K562 (cell line): Measurements from ENCODE around the gene CEACAM20. TPM values are rescaled to one million over a fixed set of nuclear protein-coding genes. Genes with fewer than 3 reads are reported as not detected.

Experiments
- ATAC-seq: fragments of 200-7000 bp; cut with Tn5 transposase; 3 replicates; pipeline ENCODE4 v1.9.1; 2020; ENCODE audit warnings: moderate library complexity
- BruUV-seq: library from RNA; stranded (reverse); fragments of 400-500 nt; replicated peaks from 2 replicates; lab custom pipeline; 2021; lab: Mats Ljungman, UMichigan
- CTCF ChIA-PET: fragments of 300-600 bp; formaldehyde crosslinking; extraction: SDS; loops from one replicate; lab custom pipeline; 2021; ENCODE audit warnings: low intra/inter-chr PET ratio; lab: Yijun Ruan, JAX
- POLR2A ChIA-PET: fragments of 300-600, 350-650 bp; sonication (Branson Sonifier 250); formaldehyde crosslinking; extraction: SDS; loops from one replicate; lab custom pipeline; 2021; ENCODE audit warnings: antibody characterized with exemption, inconsistent platforms; lab: Yijun Ruan, JAX
- DNase-seq, 4 experiments: peaks; one replicate each; pipeline versions ENCODE4 v3.0.0 to v3.0.0-alpha.2; 2011 to 2018; ENCODE audit warnings: low spot score in 3 of 4, mixed read lengths in 3 of 4; ENCODE audit errors: extremely low read depth in 1 of 4
- FAIRE-seq: peaks from 2 replicates; lab custom pipeline; 2011; peaks lifted over from hg19 to GRCh38; lab: Jason Lieb, UNC
- H2AFZ ChIP-seq: 2 replicates; pipeline ENCODE4 v1.6.0; 2011; ENCODE audit warnings: low read depth, low read length, control low read depth, inconsistent platforms
- H3K27ac ChIP-seq: fragments of 200-600 bp; 3 replicates; pipeline ENCODE4 v1.8.0; 2011; ENCODE audit warnings: low read depth, mild to moderate bottlenecking, control low read depth, inconsistent platforms, low read length, moderate library complexity, mixed read lengths; ENCODE audit errors: extremely low read depth
- H3K27me3 ChIP-seq, 2 experiments: fragments of 300-600 bp in 1 of 2; 2 replicates in 1 of 2; 3 replicates in 1 of 2; pipeline versions ENCODE4 v1.6.0 to v1.8.0; 2011; ENCODE audit warnings: inconsistent platforms in 2 of 2, low read length in 2 of 2, mild to moderate bottlenecking in 1 of 2, mixed read lengths in 1 of 2, moderate library complexity in 1 of 2; ENCODE audit not compliant: control insufficient read depth in 2 of 2, insufficient read depth in 2 of 2
- H3K36me3 ChIP-seq: fragments of 300-600 bp; 3 replicates; pipeline ENCODE4 v1.8.0; 2011; ENCODE audit warnings: mild to moderate bottlenecking, low read length, inconsistent platforms; ENCODE audit not compliant: control insufficient read depth, insufficient read depth
- H3K4me1 ChIP-seq, 2 experiments: fragments of 200-600 bp in 1 of 2; replicated peaks in 1 of 2; 2 replicates in 1 of 2; 3 replicates in 1 of 2; pipeline versions ENCODE4 v1.5.1 to v1.8.0; 2011; ENCODE audit warnings: inconsistent platforms in 2 of 2, low read length in 2 of 2, mild to moderate bottlenecking in 1 of 2, mixed read lengths in 1 of 2, moderate library complexity in 1 of 2; ENCODE audit not compliant: control insufficient read depth in 2 of 2, insufficient read depth in 2 of 2
- H3K4me2 ChIP-seq: 2 replicates; pipeline ENCODE4 v1.6.1; 2011; ENCODE audit warnings: low read length, control low read depth, inconsistent platforms, mixed read lengths; ENCODE audit not compliant: insufficient read depth
- H3K4me3 ChIP-seq: fragments of 200-600 bp; sonication (generic), shearing (Covaris generic); 2 replicates; pipeline ENCODE4 v1.5.1; 2016; ENCODE audit warnings: control low read depth, inconsistent platforms
- H3K79me2 ChIP-seq: fragments of 200-600 bp; 3 replicates; pipeline ENCODE4 v1.8.0; 2011; ENCODE audit warnings: low read length, inconsistent platforms; ENCODE audit not compliant: control insufficient read depth, insufficient read depth
- H3K9ac ChIP-seq, 2 experiments: 2 replicates each; pipeline versions ENCODE4 v1.6.0 to v1.6.1; 2011; ENCODE audit warnings: low read depth in 2 of 2, low read length in 2 of 2, control low read depth in 1 of 2, inconsistent platforms in 1 of 2, mild to moderate bottlenecking in 1 of 2, mixed read lengths in 1 of 2; ENCODE audit not compliant: insufficient read depth in 1 of 2
- H3K9me1 ChIP-seq: one replicate; pipeline ENCODE4 v1.6.0; 2011; ENCODE audit warnings: inconsistent platforms, mild to moderate bottlenecking, low read length, moderate library complexity; ENCODE audit not compliant: control insufficient read depth, insufficient read depth
- H3K9me3 ChIP-seq: replicated peaks from 2 replicates; pipeline ENCODE4 v1.5.1; 2011; ENCODE audit warnings: low read depth, low read length, inconsistent platforms; ENCODE audit not compliant: control insufficient read depth, insufficient read depth
- H4K20me1 ChIP-seq: replicated peaks from 2 replicates; pipeline ENCODE4 v1.6.1; 2011; ENCODE audit warnings: low read length, inconsistent platforms, mixed read lengths; ENCODE audit not compliant: control insufficient read depth, insufficient read depth
- ATF3 ChIP-seq, 2 experiments: fragments of 450-650 bp in 1 of 2; sonication (generic) in 1 of 2; formaldehyde crosslinking in 1 of 2; IDR thresholded peaks in 1 of 2; conservative IDR thresholded peaks in 1 of 2; 2 replicates each; pipeline versions ENCODE4 v1.6.1 to v1.8.1; 2016 to 2023; ENCODE audit warnings: mild to moderate bottlenecking in 2 of 2, moderate library complexity in 2 of 2, inconsistent platforms in 1 of 2, missing genetic modification reagents in 1 of 2
- CTCF ChIP-seq, 3 experiments: IDR thresholded peaks in 2 of 3; conservative IDR thresholded peaks in 1 of 3; 2 replicates each; pipeline ENCODE4 v1.5.1; 2011 to 2012; ENCODE audit warnings: low read length in 3 of 3, mild to moderate bottlenecking in 3 of 3, control low read depth in 2 of 3, improper control_type of control experiment in 1 of 3, inconsistent platforms in 1 of 3, low read depth in 1 of 3, mixed read lengths in 1 of 3, moderate library complexity in 1 of 3; ENCODE audit not compliant: insufficient read depth in 2 of 3
- ZSCAN32 ChIP-seq: fragments of 450-650 bp; formaldehyde crosslinking; IDR thresholded peaks from 2 replicates; pipeline ENCODE4 v1.4.0; 2020; ENCODE audit warnings: mild to moderate bottlenecking, moderate library complexity
- WGBS: fragments of 100-300 bp; shearing (Covaris generic); methylation state at CpG from one replicate; pipeline ENCODE4 v1.1.6; 2016; ENCODE audit warnings: low coverage, mixed read lengths; ENCODE audit not compliant: insufficient coverage; ENCODE audit errors: missing lambda C conversion rate; 5-methylcytosine and 5-hydroxymethylcytosine counted together
- in situ Hi-C: fragments of 300-500 bp; cut with MboI; formaldehyde crosslinking; loops from 4 replicates; pipeline ENCODE4 v1.15.0; 2018; ENCODE audit warnings: inconsistent platforms, mixed read lengths
- intact Hi-C: fragments of 100-400 bp; cut with micrococcal nuclease; formaldehyde crosslinking; loops from 2 replicates; pipeline ENCODE4 v1.14.2; 2022
- polyA plus RNA-seq, 8 experiments: library from polyadenylated mRNA; depleted of rRNA in 4 of 8; stranded (reverse) in 5 of 8; unstranded in 3 of 8; fragments of >200 nt; fragmentation: Nextera tagmentation in 2 of 8; fragmentation: Illumina TruSeq in 1 of 8; extraction: Ambion mirVana in 2 of 8; extraction: Trizol in 1 of 8; gene quantifications; 2 replicates each; pipeline versions ENCODE4 v1.2.1 to v1.2.3, GENCODE V29; 2011 to 2014; ENCODE audit warnings: inconsistent platforms in 1 of 8, missing spikeins in 1 of 8
- total RNA-seq, 7 experiments: library from RNA; depleted of rRNA in 6 of 7; stranded (reverse); fragments of >200 nt in 6 of 7; fragmentation: Illumina TruSeq in 2 of 7; extraction: Trizol in 2 of 7; gene quantifications; 2 replicates each; pipeline versions ENCODE4 v1.2.1 to v1.2.3, GENCODE V29; 2011 to 2021; ENCODE audit warnings: low replicate concordance in 1 of 7

The CEACAM20 gene
- total and polyA plus RNA-seq, 9 of the 15 experiments (the other 6 are each of a cell fraction or from before 2014, with no cell fraction given): not detected

DNA sequence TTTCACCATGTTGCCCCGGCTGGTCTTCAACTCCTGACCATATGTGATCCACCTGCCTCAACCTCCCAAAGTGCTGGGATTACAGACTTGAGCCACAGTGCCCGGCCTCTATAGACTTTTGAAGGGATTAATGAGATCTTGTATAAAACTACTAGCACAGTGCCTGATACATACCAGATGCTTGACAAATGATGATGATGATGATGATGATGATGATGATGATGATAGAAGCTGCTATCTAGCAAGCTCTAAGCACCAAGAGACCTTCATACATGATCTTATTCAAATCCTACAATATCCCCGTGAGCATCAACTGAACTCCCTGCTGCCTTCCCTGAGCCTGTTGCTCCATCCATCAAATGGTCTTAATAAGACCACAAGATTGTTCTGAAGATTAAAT, 14.4 kb downstream of the CEACAM20 start:
- FAIRE-seq: no peak
- WGBS: 0% methylated on average over 3 of the region's 3 CpGs
- Histone ChIP-seq H3K27ac (no peak overlapping the region), H3K9ac (no peak overlapping the region), H3K4me1 (no peaks in the 10 kb centered on the region), H3K4me2 (no peak overlapping the region), H3K9me1 (no peaks in the 10 kb centered on the region), H2AFZ (no peak overlapping the region), H3K36me3 (no peaks in the 10 kb centered on the region), H3K27me3 (peaks cover 2 to 17% of the 10 kb centered on the region in 2 experiments; a peak in 2 of 5 replicates), H3K9me3 (no peaks in the 10 kb centered on the region), H3K4me3 (no peak overlapping the region), H3K79me2 (no peaks in the 10 kb centered on the region), H4K20me1 (no peaks in the 10 kb centered on the region)
- ChIA-PET POLR2A (no interaction called here), CTCF (interaction anchor here (0.7 kb wide), 1 partner anchor 536 kb away, joined by 3 read pairs; no protein-coding TSS in a partner anchor)
- no peak for ATAC-seq
- in situ Hi-C loops: no loop called here
- intact Hi-C loops: no loop called here
- BruUV-seq: no TSS peak
- DNase-seq: no peak
- no peak for TF ChIP-seq CTCF (IDR thresholded peaks at IDR 0.05 in 2 of 3, conservative IDR thresholded peaks at IDR 0.05 in 1 of 3; ENCODE audit: insufficient read depth in 2 of 3, low read depth in 1 of 3, low read length in 3 of 3)
- TF ChIP-seq ZSCAN32 (CRISPR knock-in tag): no peak
- TF ChIP-seq ATF3 (IDR thresholded peaks at IDR 0.05): no peak
- no peak for TF ChIP-seq ATF3 (CRISPR knock-in tag; conservative IDR thresholded peaks at IDR 0.05)
